ENCODE results near the gene ZDHHC11B.

DNA sequence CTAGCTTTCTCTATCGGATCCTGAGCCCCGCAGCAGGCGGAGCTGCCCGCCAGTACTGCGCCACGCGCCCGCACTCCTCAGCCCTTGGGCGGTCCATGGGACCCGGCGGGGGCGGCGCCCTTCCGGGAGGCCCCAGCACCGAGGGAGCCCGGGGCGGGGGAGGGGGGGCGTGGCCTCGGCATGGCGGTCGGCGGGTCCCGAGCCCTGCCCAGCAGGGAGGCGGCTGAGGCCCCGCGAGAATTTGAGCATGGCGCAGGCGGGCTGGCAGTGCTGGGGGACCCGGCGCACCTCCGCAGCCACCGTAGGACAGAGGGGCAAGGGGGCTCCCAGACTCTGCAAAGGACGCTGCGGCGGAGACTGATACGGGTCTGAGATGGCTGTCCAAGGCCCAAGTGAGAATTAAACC, 6.8 kb downstream of the ZDHHC11B start:
- TF ChIP-seq EZH2 (IDR thresholded peaks at IDR 0.05; ENCODE audit: insufficient read depth, poor library complexity, severe bottlenecking) (no peak), EZH2phosphoT487 (IDR thresholded peaks at IDR 0.05; ENCODE audit: insufficient read depth, low read depth) (no peak)
